Measurements from ENCODE around the gene RNF141. TPM values are rescaled to one million over a fixed set of nuclear protein-coding genes. Genes with fewer than 3 reads are reported as not detected.

Gene RNF141
- total RNA-seq, 1 donor from 2014 or later = 35.9 TPM

GRCh38 chr11:10490398-10491241, 50.4 kb downstream of the RNF141 start:
- Mint-ChIP-seq H3K27ac (ENCODE audit: unreplicated experiment) (peak overlapping the region; percentile 43), H3K4me1 (ENCODE audit: low read depth) (peaks cover 13% of the 10 kb centered on the region), H3K36me3 (ENCODE audit: low read depth) (peaks cover 5% of the 10 kb centered on the region), H3K4me3 (ENCODE audit: unreplicated experiment) (no peak overlapping the region), H3K9me3 (ENCODE audit: low read depth) (peaks cover 4% of the 10 kb centered on the region), H3K27me3 (ENCODE audit: low read depth) (no peaks in the 10 kb centered on the region)
- DNase-seq (ENCODE audit: low spot score) = no peak
- no peak for TF ChIP-seq CTCF (IDR thresholded peaks at IDR 0.05)

DNA sequence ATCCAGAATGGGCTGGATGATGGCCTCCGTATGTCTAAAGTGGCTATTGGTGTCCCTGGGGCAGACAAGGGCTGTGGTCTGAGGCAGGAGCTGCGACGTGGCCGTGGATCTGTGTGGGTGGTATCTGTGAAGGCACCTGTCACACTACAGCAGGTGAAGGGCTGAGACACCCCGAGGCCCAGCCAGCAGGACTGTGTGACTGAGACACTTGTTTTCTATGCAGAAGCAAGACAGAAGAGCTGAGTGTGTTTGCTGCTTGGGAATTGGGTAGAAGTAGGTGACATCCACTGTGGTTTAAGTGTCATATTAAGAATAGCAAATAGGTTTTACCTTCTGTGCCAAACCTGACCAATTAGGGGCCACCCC, 51.0 kb downstream of the RNF141 start:
- DNase-seq (ENCODE audit: low spot score) = no peak
- no peak overlapping the region for H3K4me3 Mint-ChIP-seq (ENCODE audit: unreplicated experiment)

DNA sequence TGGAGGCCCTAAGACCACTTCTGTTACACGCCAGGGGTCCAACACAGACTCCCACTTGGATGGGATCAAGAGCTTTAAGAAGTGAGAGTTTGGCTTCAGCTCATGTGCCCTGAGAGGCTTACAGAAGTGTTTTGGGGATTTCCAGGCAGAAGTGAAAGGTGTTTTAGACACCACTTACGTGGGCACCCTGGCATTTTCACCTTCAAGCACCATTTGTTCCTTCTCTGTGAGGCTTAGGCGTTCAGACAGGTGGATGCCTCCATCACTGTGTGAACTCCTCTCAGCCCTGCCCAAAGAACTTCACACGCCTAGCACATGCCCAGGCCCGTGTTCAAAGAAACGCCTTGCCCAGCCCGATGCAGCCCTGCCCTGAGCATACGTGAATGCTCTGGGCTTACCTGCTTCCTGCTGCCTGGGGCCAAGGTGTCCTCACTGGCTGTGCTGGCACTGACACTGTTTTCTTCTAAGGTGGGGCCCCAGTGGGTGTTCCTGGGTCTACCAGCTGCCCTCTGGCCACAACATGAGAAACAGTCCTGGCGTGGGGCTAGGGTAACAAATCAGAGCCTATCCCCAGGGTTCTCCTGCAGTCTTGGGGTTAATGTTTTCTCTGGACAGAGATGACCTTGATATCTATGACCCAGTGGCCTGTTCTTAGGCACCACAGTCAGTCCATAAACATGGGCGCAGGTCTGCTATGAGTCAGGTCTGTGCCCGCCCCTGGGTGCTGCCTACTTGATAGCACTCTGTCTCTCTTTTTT, 51.9 kb downstream of the RNF141 start:
- H3K4me1 Mint-ChIP-seq (ENCODE audit: low read depth) = peaks cover 13% of the 10 kb centered on the region
- peak; percentile 37 for DNase-seq (ENCODE audit: low spot score)
- no peak overlapping the region for H3K4me3 Mint-ChIP-seq (ENCODE audit: unreplicated experiment)
- H3K27me3 Mint-ChIP-seq (ENCODE audit: low read depth) = no peaks in the 10 kb centered on the region
- TF ChIP-seq CTCF (IDR thresholded peaks at IDR 0.05) = no peak
- H3K27ac Mint-ChIP-seq (ENCODE audit: unreplicated experiment) = no peak overlapping the region
- H3K36me3 Mint-ChIP-seq (ENCODE audit: low read depth) = peaks cover 2% of the 10 kb centered on the region
- peaks cover 2% of the 10 kb centered on the region for H3K9me3 Mint-ChIP-seq (ENCODE audit: low read depth)

More for the DNA sequence above, 51.0 kb downstream of the RNF141 start:
- Mint-ChIP-seq H3K27me3 (ENCODE audit: low read depth) (no peaks in the 10 kb centered on the region), H3K4me1 (ENCODE audit: low read depth) (peaks cover 13% of the 10 kb centered on the region), H3K9me3 (ENCODE audit: low read depth) (peaks cover 4% of the 10 kb centered on the region), H3K36me3 (ENCODE audit: low read depth) (peaks cover 5% of the 10 kb centered on the region), H3K27ac (ENCODE audit: unreplicated experiment) (no peak overlapping the region)
- TF ChIP-seq CTCF (IDR thresholded peaks at IDR 0.05) = no peak

- peaks cover 13% of the 10 kb centered on the region for H3K4me1 Mint-ChIP-seq (ENCODE audit: low read depth)
- no peaks in the 10 kb centered on the region for H3K36me3 Mint-ChIP-seq (ENCODE audit: low read depth)
- no peaks in the 10 kb centered on the region for H3K27me3 Mint-ChIP-seq (ENCODE audit: low read depth)
- H3K27ac Mint-ChIP-seq (ENCODE audit: unreplicated experiment) = no peak overlapping the region
- H3K4me3 Mint-ChIP-seq (ENCODE audit: unreplicated experiment) = no peak overlapping the region
- TF ChIP-seq CTCF (IDR thresholded peaks at IDR 0.05) = no peak
- no peak for DNase-seq (ENCODE audit: low spot score)
- H3K9me3 Mint-ChIP-seq (ENCODE audit: low read depth) = no peaks in the 10 kb centered on the region
These were observed 52.7 kb downstream of the RNF141 start for GRCh38 chr11:10488121-10488933.

Measured in chondrocyte (in vitro differentiated cells).